ENCODE results near the gene UBTF.

- TF ChIP-seq CTCF (IDR thresholded peaks at IDR 0.05) (no peak), EZH2 (IDR thresholded peaks at IDR 0.05) (no peak), EZH2phosphoT487 (IDR thresholded peaks at IDR 0.05) (no peak)
Observed at GRCh38 chr17:44171931-44172455, 47.5 kb downstream of the UBTF start.

Measured in neural progenitor cell (in vitro differentiated cells).